ENCODE data around the gene HCN2. TPM values are rescaled to one million over a fixed set of nuclear protein-coding genes. Genes with fewer than 3 reads are reported as not detected.

The HCN2 gene
- total and polyA plus RNA-seq, 2 of the 8 experiments (the other 6 are each of a cell fraction or from before 2014, with no cell fraction given) = 1.0 to 4.0 TPM

DNA sequence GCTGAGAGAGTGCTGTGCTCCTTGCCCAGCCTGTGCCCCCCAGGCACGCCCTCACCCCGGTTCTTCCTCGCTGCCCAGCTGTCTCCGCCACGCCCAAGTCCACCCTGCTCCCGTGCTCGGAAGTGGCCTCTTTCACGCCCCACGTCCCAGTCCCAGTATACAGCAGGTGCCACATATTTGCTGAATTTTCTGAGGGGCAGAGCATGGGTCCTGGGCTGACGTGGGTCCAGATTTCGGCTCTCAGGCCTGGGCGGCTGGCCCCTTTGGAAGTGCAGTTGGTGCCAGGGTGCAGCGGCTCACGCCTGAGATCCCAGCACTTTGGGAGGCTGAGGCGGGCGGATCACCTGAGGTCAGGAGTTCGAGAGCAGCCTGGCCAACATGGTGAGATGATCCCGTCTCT, 3.4 kb downstream of the HCN2 start:
- H2BK12ac ChIP-seq (ENCODE audit: low read depth, low read length) = no peak overlapping the region
- ChIA-PET POLR2A (ENCODE audit: partially characterized antibody) (interaction anchor here (0.9 to 1.5 kb wide), 2 partner anchors 21 to 51 kb away, joined by 3 read pairs; no protein-coding TSS in a partner anchor), CTCF (ENCODE audit: partially characterized antibody) (interaction anchor here (1.2 to 1.3 kb wide), 2 partner anchors 19 to 35 kb away, joined by 3 read pairs; no protein-coding TSS in a partner anchor)
- H3K4me2 ChIP-seq (ENCODE audit: insufficient read depth in 1 of 2, low read depth in 2 of 2, low read length in 2 of 2) = no peak overlapping the region
- H4K91ac ChIP-seq (replicated peaks; ENCODE audit: insufficient read length, low read length) = no peak overlapping the region
- no peak for FAIRE-seq
- H2BK15ac ChIP-seq (ENCODE audit: low read length) = no peak overlapping the region
- no peak overlapping the region for H2BK5ac ChIP-seq (ENCODE audit: low read depth, low read length)
- 90% methylated on average over 16 of the region's 18 CpGs; no CpG with 5 or more reads in 1 of the 2 experiments for WGBS, 2 experiments (ENCODE audit: extremely low coverage in 1 of 2, insufficient coverage in 1 of 2, insufficient read length in 1 of 2, insufficient replicate concordance in 2 of 2, low coverage in 1 of 2, low lambda C conversion rate in 2 of 2, missing lambda C conversion rate in 1 of 2)
- no peak for DNase-seq (ENCODE audit: low read depth in 1 of 2, low spot score in 2 of 2)
- no peaks in the 10 kb centered on the region for H3K9me3 ChIP-seq (ENCODE audit: insufficient read depth in 2 of 2, low read depth in 1 of 2, low read length in 1 of 2)
- H3K56ac ChIP-seq (replicated peaks; ENCODE audit: insufficient read length, low read depth, low read length) = no peak overlapping the region
- peaks cover 0 to 4% (median 0%) of the 10 kb centered on the region in 4 experiments; a peak in 1 of 8 replicates for H3K36me3 ChIP-seq (ENCODE audit: control insufficient read depth in 2 of 4, insufficient read depth in 4 of 4, low read length in 3 of 4)
- no peak overlapping the region for H3K4ac ChIP-seq (replicated peaks; ENCODE audit: insufficient read length, low read depth, low read length)
- no peak overlapping the region for H3K14ac ChIP-seq (ENCODE audit: insufficient read length)
- H3K79me2 ChIP-seq (ENCODE audit: control insufficient read depth in 1 of 2, insufficient read depth in 2 of 2, low read length in 2 of 2) = no peaks in the 10 kb centered on the region
- peak overlapping the region; percentile 17; the same call in 1 of the 2 replicates for H2AK5ac ChIP-seq (ENCODE audit: low read depth, low read length)
- H3K79me1 ChIP-seq (ENCODE audit: low read depth, low read length) = no peaks in the 10 kb centered on the region
- no peak overlapping the region for H3K27ac ChIP-seq (ENCODE audit: low read depth, low read length)
- TF ChIP-seq POLR2AphosphoS5 (IDR thresholded peaks at IDR 0.05; ENCODE audit: low read depth, low read length) (no peak), CBX8 (IDR thresholded peaks at IDR 0.05; ENCODE audit: borderline replicate concordance, low read depth, low read length) (no peak), KDM5A (IDR thresholded peaks at IDR 0.05; ENCODE audit: low read length) (no peak), BRCA1 (IDR thresholded peaks at IDR 0.05; ENCODE audit: low read depth, low read length) (no peak), EP300 (IDR thresholded peaks at IDR 0.05; ENCODE audit: borderline replicate concordance in 1 of 2, low read depth in 2 of 2, low read length in 2 of 2) (no peak), FOSL1 (IDR thresholded peaks at IDR 0.05; ENCODE audit: insufficient read depth, low read depth, low read length) (no peak), SIRT6 (IDR thresholded peaks at IDR 0.05; ENCODE audit: low read length) (no peak), NRF1 (IDR thresholded peaks at IDR 0.05; ENCODE audit: low read depth, low read length) (no peak)
- TF ChIP-seq, protein P1, sequence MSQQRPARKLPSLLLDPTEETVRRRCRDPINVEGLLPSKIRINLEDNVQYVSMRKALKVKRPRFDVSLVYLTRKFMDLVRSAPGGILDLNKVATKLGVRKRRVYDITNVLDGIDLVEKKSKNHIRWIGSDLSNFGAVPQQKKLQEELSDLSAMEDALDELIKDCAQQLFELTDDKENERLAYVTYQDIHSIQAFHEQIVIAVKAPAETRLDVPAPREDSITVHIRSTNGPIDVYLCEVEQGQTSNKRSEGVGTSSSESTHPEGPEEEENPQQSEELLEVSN (IDR thresholded peaks at IDR 0.05) = no peak
- TF ChIP-seq, protein P2, sequence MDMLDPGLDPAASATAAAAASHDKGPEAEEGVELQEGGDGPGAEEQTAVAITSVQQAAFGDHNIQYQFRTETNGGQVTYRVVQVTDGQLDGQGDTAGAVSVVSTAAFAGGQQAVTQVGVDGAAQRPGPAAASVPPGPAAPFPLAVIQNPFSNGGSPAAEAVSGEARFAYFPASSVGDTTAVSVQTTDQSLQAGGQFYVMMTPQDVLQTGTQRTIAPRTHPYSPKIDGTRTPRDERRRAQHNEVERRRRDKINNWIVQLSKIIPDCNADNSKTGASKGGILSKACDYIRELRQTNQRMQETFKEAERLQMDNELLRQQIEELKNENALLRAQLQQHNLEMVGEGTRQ (IDR thresholded peaks at IDR 0.05; ENCODE audit: low read length) = no peak
- no peak overlapping the region for H4K5ac ChIP-seq (ENCODE audit: insufficient read length, low read depth, low read length)
- H4K20me1 ChIP-seq (replicated peaks in 1 of 2; ENCODE audit: control insufficient read depth in 1 of 2, insufficient read depth in 2 of 2, low read length in 2 of 2) = peaks cover 4 to 12% of the 10 kb centered on the region in 2 experiments
- H3K4me3 ChIP-seq (ENCODE audit: extremely low read depth in 1 of 4, insufficient read depth in 2 of 4, low read depth in 3 of 4, low read length in 4 of 4) = no peak overlapping the region
- H3K9ac ChIP-seq (replicated peaks in 1 of 4; ENCODE audit: extremely low read depth in 1 of 4, low read depth in 3 of 4, low read length in 3 of 4) = no peak overlapping the region
- H3K23ac ChIP-seq (ENCODE audit: insufficient read length) = no peak overlapping the region
- no peak overlapping the region for H2BK120ac ChIP-seq (replicated peaks; ENCODE audit: low read depth, low read length)
- no peak overlapping the region for H4K8ac ChIP-seq (ENCODE audit: extremely low read depth, insufficient read depth, low read length)
- H3K23me2 ChIP-seq (ENCODE audit: low read depth, low read length) = peaks cover 2% of the 10 kb centered on the region; the same call in 1 of the 2 replicates
- H3K27me3 ChIP-seq (replicated peaks in 1 of 4; ENCODE audit: control insufficient read depth in 3 of 4, extremely low read depth in 1 of 4, insufficient read depth in 3 of 4, low read length in 3 of 4) = peaks cover 23 to 39% (median 31%) of the 10 kb centered on the region in 4 experiments
- peaks cover 0 to 6% (median 1%) of the 10 kb centered on the region in 4 experiments; a peak in 3 of 7 replicates for H3K4me1 ChIP-seq (replicated peaks in 1 of 4; ENCODE audit: control insufficient read depth in 3 of 4, insufficient read depth in 4 of 4, low read length in 3 of 4)
- no peak overlapping the region for H3K18ac ChIP-seq (ENCODE audit: extremely low read depth, low read length)
- no peak overlapping the region for H2AFZ ChIP-seq (ENCODE audit: low read length)
- H2BK20ac ChIP-seq (ENCODE audit: low read length) = no peak overlapping the region
